ENCODE results near the gene OTOP2.
A peak's percentile ranks its signal among the peaks of the same experiment; 100 is the strongest.

OTOP2 gene

DNA sequence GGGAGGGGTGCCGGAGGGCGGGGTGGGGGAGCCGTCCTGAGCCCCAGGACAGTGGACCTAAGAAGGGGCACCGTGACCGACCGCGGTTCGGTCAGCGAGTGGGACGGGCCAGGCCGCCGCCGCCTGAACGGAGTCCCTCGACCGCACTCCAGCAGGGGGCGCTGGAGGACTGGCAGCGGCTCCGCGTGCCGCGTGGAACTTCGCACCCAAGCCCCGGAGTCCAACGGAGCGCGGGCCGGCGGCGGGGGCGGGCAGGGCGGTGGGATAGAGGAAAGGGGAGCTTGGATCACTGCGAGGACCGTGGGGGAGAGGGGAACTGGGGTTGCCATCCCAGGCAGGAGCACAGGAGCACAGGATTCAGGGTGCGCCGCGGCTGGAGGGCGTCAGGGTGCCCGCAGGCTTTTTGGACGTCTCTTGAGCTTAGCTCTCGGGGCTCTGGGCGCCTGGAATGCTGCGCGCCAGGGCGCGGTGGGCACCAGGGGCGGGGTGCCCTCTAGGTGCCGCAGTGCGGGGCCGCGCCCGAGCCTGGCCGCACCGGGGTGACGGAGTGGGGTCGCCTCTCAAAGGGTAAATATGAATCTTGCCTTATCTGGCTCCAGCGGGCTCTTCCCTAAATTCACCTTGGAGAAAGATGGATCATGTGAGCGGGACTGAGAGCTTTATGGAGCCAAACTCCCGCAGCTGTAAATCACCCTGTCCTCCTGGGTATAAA, 379 bp upstream of the OTOP2 start:
- peak; percentile 90 for DNase-seq (ENCODE audit: low spot score)

DNA sequence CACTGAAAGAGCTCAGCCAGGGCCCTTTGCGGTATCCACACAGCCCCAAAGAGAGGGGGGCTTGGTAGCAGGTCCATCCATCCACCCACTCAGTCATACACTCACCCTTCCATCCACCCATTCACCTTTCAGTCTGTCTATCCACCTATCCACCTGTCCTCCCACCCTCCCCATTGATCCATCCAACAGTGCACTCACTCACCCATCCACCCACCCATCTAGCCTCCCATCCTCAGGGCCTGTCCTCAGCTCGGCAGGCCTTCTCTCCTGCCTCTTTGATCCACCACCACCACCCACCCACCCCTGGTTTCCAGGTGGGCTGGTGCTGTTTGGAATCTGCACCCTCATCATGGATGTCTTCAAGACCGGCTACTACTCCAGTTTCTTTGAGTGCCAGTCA, 1.2 kb downstream of the OTOP2 start:
- no peak for DNase-seq (ENCODE audit: low spot score)

DNA sequence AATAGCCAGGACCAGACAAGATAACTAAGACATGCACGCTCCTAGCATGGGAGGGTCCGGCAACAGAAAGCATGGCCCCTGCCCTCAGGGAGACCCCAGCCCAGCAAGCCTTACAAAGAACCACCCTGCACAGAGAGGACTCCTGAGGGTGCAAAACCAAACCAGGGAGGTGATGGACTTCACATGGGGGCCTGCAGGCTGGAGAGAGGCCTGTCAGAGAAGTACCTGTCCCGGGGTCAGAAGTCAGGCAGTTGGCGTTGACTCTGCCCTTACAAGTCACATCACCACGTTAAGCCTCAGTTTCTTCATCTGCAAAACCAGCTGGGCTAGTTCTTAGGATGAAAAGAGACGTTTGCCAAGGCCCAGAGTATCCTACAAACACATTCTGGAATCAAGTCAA, 4.7 kb downstream of the OTOP2 start:
- no peak for DNase-seq (ENCODE audit: low spot score)

DNA sequence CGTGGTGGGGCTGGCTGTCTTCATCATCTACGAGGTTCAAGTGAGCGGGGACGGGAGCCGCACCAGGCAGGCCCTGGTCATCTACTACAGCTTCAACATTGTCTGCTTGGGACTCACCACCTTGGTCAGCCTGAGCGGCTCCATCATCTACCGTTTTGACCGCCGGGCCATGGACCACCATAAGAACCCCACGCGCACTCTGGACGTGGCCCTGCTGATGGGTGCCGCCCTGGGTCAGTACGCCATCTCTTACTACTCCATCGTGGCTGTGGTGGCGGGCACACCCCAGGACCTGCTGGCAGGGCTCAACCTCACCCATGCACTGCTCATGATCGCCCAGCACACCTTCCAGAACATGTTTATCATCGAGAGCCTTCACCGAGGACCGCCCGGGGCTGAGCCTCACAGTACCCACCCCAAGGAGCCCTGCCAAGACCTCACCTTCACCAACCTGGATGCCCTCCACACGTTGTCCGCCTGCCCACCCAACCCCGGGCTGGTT, 6.5 kb downstream of the OTOP2 start:
- DNase-seq (ENCODE audit: low spot score) = no peak

DNA sequence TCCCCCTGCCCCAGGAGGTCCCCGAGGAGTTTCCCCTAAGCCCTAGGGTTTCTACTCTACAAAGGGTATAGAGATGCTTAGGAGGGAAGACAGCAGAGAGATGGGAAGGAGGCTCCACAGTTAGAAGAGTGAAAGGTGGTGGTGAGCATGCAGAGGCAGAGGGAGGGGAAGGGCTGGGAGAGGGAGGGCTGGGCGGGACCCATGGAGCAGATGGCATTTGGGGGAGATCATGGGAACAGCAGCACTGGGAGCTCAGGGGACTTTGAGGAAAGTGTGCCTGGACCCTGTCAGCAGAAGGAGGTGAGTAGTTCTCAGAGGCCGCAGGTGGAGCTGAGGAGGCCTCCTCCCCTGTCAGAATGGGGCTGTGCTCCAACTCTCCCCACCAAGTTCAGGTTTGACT, 11.0 kb downstream of the OTOP2 start:
- no peak for DNase-seq (ENCODE audit: low spot score)

DNA sequence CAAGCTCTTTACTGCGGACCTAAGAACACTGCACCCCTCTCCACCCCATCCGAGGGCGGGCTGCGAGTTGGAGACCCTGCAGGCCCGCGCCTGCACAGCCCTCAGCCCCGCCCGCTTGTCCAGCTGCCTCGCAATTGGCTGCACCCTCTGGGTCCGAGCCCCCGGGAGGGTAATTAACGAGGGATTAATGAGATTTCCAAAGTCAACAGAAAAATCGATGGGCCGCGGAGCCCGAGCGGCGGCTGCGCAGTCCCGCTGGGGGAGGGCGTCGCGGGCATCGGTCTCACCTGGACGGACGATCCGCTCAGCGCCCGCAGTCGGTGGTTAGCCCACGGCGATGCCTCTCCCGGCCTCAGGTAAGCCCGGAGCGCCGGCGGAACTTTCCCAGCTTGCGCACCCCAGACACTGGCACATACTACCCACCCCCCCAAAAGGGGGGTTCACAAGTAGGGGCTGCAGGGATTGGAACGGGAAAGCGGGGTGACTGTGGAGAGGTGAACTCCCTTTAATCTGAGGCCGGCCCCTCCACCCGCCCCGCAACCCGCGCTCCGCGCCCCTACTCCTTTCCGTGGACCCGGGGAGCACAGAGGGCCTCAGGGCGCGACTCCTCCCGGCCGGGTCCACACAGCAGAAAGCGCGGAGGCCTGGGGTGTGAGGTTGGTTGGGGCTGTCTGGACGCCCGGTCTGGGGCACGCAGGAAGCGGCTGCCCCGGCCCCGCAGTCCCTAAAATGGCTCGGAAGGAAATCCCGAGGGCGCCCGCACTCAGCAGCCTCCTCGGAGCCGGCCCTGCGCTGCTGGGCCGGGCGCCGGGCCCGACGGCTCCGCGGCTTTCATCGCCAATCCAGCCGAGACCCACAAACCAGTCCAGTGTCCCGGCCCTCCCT, 11.8 kb downstream of the OTOP2 start, which contains the start of gene OTOP3:
OTOP3 (plus strand) TSS at position 314 of the 885 bp plus-strand sequence; CDS start at position 338, 24 bp downstream.
- DNase-seq (ENCODE audit: low spot score) = no peak

DNA sequence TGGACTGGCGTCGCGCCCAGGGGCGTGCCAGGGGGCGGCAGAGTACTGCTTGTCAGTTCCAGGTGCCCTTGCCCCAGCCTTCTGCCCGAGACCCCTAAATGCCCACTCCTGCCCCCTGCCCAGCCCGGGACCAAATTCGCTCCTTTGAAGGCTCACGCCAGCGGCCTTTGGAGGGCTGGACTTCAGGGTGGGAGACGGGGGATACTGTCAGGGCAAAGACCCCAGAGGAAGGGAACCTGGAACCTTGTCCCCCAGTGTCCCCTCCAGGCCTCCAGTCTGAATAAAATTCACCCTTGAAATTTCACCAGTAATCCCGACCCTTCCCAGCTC, 12.4 kb downstream of the OTOP2 start:
- DNase-seq (ENCODE audit: low spot score) = no peak

DNA sequence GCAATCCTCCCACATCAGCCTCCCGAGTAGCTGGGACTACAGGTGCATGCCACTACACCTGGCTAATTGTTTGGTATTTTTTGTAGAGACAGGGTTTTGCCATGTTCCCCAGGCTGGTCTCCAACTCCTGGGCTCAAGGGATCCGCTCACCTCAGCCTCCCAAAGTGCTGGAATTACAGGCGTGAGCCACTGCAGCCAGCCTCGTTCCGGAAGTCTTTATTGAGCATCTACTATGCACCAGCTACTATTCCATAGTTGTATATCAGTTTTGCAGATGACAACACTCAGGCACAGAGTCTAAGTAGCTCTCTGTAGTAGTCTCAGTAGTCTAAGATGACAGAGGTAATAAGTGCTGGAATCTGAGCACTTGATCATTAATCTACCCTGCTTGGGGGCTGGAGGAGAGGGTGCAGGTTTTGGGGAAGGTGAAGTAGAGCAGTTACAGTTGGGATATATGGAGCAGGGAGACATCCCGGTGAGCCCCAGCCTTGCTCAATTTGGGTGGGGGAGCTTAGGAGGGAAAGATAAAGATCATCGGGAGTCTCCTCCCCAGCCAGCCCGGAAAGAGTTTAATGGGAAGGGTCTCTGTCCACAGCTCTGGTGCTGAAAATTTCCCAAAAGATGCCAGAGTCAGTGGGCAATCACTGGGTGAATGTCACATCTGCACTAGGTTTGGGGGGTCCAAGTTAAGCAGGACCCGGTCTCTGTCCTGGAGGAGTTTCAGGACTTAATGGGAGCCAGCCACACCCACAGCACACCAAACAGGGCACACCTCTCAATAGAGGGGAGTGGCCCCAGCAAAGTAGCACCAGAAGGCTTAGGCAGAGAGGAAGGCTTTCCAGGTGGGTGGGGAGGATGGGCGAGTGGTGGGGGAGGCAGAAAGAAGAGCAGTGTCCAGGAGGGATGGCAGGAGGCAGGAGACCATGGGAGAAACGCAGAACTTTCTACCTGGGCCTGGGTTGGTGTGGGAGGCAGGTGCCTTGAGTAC, 13.3 kb downstream of the OTOP2 start:
- DNase-seq (ENCODE audit: low spot score) = no peak

DNA sequence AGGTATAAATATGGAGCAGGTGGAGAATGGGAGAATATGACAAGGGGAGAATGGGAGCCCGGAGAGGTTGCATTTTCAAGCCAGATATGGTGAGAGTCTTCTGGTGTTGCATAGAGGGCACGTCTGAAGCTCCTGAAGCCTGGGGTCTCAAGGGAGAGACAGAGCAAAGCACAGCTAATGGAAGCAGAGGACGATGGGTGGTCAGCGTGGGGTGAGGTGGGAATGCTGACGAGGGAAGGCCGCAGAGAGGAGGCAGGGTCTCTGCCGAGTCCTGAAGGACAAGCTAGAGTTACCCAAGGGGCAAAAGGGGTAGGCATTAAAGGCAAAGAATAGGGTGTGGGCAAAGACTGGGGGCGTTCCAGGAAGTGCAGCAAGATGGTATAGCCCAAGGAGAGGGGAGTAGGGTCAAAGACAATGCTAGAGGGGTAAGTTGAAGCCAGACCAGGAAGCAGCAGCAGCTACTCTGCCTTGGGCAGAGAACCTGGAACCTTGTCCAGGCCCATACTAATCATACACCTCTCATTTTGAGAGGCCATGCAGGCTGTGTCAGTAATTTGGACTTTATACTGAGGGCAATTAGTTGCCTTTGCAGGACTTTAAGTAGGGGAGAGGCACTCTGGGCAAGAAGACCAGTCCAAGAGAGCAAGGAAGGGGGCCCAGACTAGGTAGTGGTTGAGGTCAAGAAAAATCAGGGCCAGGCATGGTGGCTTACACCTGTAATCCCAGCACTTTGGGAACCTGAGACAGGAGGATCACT, 14.3 kb downstream of the OTOP2 start:
- no peak for DNase-seq (ENCODE audit: low spot score)

DNA sequence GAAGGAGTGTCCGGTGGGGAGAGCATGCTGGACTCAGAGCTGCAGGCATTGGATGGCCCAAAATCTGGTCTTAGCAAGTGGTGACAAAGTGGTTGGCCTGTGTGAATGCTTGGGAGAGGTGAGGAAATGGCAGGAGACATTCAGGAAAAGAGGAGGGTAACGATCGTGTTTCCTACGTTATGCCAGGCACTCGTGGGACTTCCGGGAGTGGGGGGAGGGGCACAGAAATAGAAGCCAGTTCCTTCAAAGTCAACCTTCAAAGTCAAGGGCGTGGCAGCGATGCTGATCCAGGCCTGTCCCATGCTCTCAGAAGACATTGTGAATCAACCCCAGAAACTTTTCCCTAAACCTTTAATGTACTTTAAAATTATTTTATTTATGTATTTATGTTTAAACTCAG, 15.5 kb downstream of the OTOP2 start:
- no peak for DNase-seq (ENCODE audit: low spot score)

DNA sequence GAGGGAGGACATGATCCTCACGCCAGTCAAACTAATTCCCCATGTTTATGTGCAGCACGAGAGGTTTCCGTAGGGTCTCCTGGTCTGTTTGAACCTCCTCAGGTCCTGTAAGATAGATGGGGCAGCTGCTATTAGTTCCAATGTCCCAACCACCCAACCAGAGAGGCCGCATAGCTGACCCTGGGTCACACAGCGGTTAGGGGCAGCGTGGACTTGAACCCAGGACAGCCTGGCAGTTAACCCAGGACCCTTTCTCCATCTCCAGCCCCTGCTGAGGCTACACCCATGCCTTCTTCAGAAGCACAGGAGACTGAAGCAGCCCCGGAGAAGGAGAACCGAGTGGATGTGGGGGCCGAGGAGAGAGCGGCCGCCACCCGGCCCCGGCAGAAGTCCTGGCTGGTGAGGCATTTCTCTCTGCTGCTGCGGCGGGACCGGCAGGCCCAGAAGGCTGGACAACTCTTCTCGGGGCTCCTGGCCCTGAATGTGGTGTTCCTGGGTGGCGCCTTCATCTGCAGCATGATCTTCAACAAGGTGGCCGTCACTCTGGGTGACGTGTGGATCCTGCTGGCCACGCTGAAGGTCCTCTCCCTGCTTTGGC, 17.2 kb downstream of the OTOP2 start:
- DNase-seq (ENCODE audit: low spot score) = no peak

DNA sequence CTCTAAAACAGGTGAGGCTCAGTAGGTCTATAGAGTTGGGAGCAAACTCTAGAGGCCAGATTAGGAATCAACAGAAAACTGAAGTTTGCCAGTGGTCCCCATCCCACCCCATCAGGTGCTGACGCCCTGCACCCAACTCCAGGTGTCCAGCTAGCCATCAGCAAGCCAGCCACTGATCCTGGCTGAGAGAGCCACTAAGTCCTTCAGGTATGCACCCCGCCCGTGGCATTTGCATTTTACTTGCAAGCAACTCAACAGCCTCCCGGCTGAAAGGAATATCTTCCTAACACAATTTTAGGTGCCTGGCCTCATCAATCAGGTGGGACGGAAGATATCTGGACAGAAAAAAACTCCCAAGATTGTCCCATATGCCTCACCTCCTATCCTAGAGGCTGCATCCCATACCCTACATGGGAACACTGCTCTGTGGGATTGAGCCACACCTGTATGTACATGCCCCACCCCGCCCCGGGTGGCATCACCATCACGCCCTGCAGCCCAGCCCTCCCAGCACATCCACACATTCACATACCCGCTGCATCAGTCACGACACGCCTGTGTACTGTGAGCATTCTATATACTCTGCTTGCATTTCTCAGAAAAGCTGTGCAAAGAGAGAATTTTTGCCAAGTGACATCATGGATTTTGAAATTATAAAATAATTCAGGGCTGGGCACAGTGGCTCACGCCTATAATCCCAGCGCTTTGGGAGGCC, 19.9 kb downstream of the OTOP2 start:
- no peak for DNase-seq (ENCODE audit: low spot score)

DNA sequence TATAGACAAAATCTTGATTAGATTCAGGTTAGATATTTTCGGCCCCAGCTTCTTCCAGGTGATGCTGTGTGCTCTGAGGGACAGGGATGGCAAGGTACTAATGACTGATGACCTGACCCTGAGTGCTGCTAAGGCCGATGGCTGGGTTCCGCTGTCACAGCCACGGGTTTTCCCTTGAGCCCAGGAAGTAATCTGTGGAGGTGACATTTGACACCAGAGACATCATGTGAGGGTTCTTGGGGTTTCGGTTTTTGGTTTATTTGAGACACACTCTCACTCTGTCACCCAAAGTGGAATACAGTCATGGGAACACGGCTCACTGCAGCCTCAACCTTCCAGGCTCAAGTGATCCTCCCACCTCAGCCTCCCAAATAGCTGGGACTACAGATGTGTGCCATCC, 21.5 kb downstream of the OTOP2 start:
- no peak for DNase-seq (ENCODE audit: low spot score)

DNA sequence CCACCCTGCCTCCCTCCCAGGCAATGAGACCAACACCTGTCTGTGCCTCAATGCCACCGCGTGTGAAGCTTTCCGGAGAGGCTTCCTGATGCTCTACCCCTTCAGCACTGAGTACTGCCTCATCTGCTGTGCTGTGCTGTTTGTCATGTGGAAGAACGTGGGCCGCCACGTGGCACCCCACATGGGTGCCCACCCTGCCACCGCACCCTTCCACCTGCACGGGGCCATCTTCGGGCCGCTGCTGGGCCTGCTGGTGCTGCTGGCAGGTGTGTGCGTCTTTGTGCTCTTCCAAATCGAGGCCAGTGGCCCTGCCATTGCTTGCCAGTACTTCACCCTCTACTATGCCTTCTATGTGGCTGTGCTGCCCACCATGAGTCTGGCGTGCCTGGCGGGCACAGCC, 22.6 kb downstream of the OTOP2 start:
- DNase-seq (ENCODE audit: low spot score) = no peak

DNA sequence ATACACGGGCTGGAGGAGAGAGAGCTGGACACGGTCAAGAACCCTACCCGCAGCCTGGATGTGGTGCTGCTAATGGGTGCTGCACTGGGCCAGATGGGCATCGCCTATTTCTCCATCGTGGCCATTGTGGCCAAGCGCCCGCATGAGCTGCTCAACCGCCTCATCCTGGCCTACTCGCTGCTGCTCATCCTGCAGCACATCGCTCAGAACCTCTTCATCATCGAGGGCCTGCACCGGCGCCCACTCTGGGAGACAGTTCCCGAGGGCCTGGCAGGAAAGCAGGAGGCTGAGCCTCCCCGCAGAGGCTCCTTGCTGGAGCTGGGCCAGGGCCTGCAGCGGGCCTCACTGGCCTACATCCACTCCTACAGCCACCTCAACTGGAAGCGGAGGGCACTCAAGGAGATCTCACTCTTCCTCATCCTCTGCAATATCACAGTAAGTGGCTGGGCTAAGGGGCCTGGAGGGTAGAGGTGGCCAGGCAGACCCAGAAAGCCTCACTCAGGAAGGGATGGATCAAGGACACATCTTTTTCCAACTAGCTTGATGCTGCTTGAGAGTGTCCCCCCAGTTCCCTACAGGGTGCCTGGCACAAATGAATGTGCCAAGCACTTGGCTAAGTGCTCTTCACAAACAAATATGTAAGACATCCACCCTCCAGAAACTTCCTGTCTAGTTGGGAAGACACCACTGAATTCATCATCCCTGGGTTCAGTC, 23.1 kb downstream of the OTOP2 start:
- DNase-seq (ENCODE audit: low spot score) = no peak

DNA sequence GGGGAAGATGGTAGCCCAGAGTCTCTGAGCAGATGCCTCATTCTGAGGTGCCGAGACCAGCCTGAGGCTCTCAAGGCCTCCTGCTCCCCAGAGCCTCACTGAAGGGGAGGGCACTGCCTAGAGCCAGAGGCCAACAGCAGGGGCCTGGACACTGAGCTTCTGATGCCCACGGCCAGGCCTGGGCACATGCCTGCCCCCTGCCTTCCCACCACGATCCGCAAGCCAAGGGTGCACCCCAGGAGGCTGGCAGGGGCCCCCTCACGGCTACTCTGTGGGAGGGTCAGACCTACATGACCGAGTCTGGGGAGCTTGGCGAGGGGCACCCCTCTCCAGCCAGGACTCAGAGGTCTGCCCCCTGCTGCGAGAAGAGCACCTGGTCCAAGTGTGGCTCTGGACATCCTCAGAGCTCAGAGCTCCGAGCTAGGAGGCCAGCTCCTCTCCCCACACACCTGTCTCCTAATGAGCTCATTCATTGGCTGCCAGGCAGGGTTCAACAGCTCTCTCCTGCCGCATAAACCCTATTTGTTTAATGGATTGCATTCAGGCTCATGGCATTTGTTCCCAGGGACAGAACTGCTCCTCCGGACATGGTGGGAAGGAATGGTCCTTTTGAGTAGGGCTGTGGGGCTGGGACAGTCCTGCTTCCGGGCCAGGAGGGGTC, 25.5 kb downstream of the OTOP2 start:
- no peak for DNase-seq (ENCODE audit: low spot score)

DNA sequence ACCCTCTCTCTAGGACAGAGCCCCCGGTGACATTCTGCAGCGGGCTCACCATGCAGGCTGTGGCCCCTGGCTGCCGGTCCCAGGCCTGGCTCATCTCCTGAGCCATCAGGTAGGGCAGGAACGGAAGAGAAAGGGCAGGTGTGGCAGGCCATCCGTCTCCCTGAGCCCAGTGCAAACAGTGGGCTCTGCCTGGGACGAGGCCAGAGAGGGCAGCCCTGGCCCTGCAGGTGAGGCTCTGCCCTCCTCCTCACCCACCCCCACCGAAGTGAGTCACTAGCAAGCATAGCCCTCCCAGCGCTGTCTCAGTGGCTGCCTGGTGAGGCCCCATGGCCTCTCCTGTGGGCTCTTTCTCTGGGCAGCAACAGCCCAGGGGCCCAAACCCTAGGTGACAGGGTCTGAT, 26.1 kb downstream of the OTOP2 start:
- no peak for DNase-seq (ENCODE audit: low spot score)

DNA sequence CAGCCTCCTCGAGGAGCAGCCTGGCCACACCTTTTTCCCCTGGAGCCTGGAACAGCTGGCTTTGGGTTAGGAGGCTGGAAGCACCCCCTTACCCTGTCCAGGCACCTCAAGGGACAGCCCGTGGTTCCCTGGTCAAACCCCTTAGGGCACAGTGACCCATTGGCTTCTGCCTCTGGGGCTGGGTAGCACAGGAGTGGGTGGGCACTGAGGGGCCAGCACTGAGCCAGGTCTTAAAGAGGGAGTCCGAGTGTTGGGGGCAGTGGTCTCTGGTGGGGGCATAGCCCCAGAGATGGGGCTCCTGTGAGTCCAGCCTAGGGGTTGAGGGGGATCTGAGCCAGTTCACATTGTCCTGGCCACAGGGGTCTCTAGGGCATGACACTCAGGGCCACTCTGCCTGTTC, 27.0 kb downstream of the OTOP2 start:
- DNase-seq (ENCODE audit: low spot score) = no peak
